OCI-LY1 (cell line): ENCODE measurements around the gene HLCS.

Experiments used
- H2AFZ ChIP-seq: fragments of 200-600 bp; sonication (generic), shearing (Covaris generic); 2 replicates; pipeline ENCODE4 v1.6.0; 2014; ENCODE audit warnings: antibody characterized with exemption, mild to moderate bottlenecking, low read length
- H3F3A ChIP-seq: fragments of 200-600 bp; sonication (generic), shearing (Covaris generic); 2 replicates; pipeline ENCODE4 v1.6.0; 2014; ENCODE audit warnings: mild to moderate bottlenecking, antibody characterized with exemption, low read length, moderate library complexity; ENCODE audit not compliant: insufficient read depth
- H3K27ac ChIP-seq: fragments of 200-600 bp; sonication (generic); 2 replicates; pipeline ENCODE4 v1.5.1; 2014; ENCODE audit warnings: low read length, mixed run types, mild to moderate bottlenecking, low read depth; ENCODE audit not compliant: poor library complexity, severe bottlenecking
- H3K27me3 ChIP-seq: fragments of 200-600 bp; sonication (generic); 2 replicates; pipeline ENCODE4 v1.6.0; 2014; ENCODE audit warnings: antibody characterized with exemption, mild to moderate bottlenecking, low read length, moderate library complexity; ENCODE audit not compliant: insufficient read depth
- H3K36me3 ChIP-seq: fragments of 200-600 bp; sonication (generic); 2 replicates; pipeline ENCODE4 v1.6.1; 2014; ENCODE audit warnings: mild to moderate bottlenecking, antibody characterized with exemption, low read length, moderate library complexity, mixed read lengths; ENCODE audit not compliant: insufficient read depth
- H3K4me1 ChIP-seq: fragments of 200-600 bp; sonication (generic); 2 replicates; pipeline ENCODE4 v1.5.1; 2014; ENCODE audit warnings: mild to moderate bottlenecking, low read length, moderate library complexity; ENCODE audit not compliant: insufficient read depth, severe bottlenecking
- H3K4me2 ChIP-seq: fragments of 200-600 bp; sonication (generic), shearing (Covaris generic); 2 replicates; pipeline ENCODE4 v1.6.1; 2014; ENCODE audit warnings: low read length
- H3K4me3 ChIP-seq: fragments of 200-600 bp; sonication (generic); 2 replicates; pipeline ENCODE4 v1.5.1; 2014; ENCODE audit warnings: low read length, low read depth, mild to moderate bottlenecking, mixed read lengths; ENCODE audit not compliant: poor library complexity, severe bottlenecking
- H3K79me2 ChIP-seq: fragments of 200-600 bp; shearing (Covaris generic); 2 replicates; pipeline ENCODE4 v1.6.1; 2016; ENCODE audit warnings: mixed run types, low read length, mixed read lengths; ENCODE audit not compliant: insufficient read depth
- H3K9ac ChIP-seq: fragments of 200-600 bp; sonication (generic), shearing (Covaris generic); 2 replicates; pipeline ENCODE4 v1.6.1; 2014; ENCODE audit warnings: mild to moderate bottlenecking, low read length, mixed read lengths
- H3K9me2 ChIP-seq: fragments of 200-600 bp; sonication (generic), shearing (Covaris generic); 2 replicates; pipeline ENCODE4 v1.6.1; 2014; ENCODE audit warnings: low read depth, mild to moderate bottlenecking, low read length, mixed read lengths
- H3K9me3 ChIP-seq: fragments of 200-600 bp; shearing (Covaris generic); 2 replicates; pipeline ENCODE4 v1.6.1; 2014; ENCODE audit warnings: low read length, mixed read lengths
- H4K20me1 ChIP-seq: fragments of 200-600 bp; sonication (generic), shearing (Covaris generic); 2 replicates; pipeline ENCODE4 v1.6.0; 2016; ENCODE audit warnings: mild to moderate bottlenecking, low read length; ENCODE audit not compliant: insufficient read depth
- EZH2 ChIP-seq: fragments of 200-600 bp; sonication (generic), shearing (Covaris generic); IDR thresholded peaks from 2 replicates; pipeline ENCODE4 v1.8.0; 2017; ENCODE audit warnings: borderline replicate concordance, mixed run types, mild to moderate bottlenecking, antibody characterized with exemption, low read length, moderate library complexity, mixed read lengths
- TF ChIP-seq, protein P1 (sequence below): fragments of 200-600 bp; sonication (generic), shearing (Covaris generic); IDR thresholded peaks from 2 replicates; pipeline ENCODE4 v1.5.1; 2017; ENCODE audit warnings: mild to moderate bottlenecking, antibody characterized with exemption, low read length, moderate library complexity, mixed read lengths

The HLCS gene

GRCh38 chr21:36721817-36722216 lies 244.7 kb downstream of the HLCS start:
- Histone ChIP-seq H3K4me1 (no peaks in the 10 kb centered on the region), H3F3A (no peaks in the 10 kb centered on the region), H4K20me1 (no peaks in the 10 kb centered on the region), H2AFZ (no peak overlapping the region), H3K4me3 (no peak overlapping the region), H3K9me2 (no peaks in the 10 kb centered on the region), H3K36me3 (no peaks in the 10 kb centered on the region), H3K79me2 (no peaks in the 10 kb centered on the region), H3K27me3 (no peaks in the 10 kb centered on the region), H3K9ac (no peak overlapping the region), H3K27ac (no peak overlapping the region), H3K9me3 (no peaks in the 10 kb centered on the region), H3K4me2 (no peak overlapping the region)
- TF ChIP-seq, protein P1, sequence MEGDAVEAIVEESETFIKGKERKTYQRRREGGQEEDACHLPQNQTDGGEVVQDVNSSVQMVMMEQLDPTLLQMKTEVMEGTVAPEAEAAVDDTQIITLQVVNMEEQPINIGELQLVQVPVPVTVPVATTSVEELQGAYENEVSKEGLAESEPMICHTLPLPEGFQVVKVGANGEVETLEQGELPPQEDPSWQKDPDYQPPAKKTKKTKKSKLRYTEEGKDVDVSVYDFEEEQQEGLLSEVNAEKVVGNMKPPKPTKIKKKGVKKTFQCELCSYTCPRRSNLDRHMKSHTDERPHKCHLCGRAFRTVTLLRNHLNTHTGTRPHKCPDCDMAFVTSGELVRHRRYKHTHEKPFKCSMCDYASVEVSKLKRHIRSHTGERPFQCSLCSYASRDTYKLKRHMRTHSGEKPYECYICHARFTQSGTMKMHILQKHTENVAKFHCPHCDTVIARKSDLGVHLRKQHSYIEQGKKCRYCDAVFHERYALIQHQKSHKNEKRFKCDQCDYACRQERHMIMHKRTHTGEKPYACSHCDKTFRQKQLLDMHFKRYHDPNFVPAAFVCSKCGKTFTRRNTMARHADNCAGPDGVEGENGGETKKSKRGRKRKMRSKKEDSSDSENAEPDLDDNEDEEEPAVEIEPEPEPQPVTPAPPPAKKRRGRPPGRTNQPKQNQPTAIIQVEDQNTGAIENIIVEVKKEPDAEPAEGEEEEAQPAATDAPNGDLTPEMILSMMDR, result no peak
- TF ChIP-seq EZH2, result no peak

DNA sequence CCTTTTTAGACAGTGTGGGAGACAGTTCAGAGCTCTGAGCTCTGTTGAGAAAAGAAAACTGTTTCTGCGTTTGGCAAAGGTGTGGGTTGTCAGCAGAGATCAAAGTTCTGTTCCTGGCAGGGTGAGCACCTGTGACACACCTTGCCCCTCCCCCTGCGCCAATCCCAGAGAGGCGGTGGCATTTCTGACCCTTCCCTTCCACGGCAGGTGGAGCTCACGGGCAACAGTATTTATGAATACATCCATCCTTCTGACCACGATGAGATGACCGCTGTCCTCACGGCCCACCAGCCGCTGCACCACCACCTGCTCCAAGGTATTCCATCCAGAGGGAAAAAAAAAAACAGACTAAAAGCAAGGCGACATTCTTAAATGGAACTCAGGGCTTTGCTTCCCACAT lies 246.9 kb downstream of the HLCS start:
- no peaks in the 10 kb centered on the region for H3K9me2 ChIP-seq
- no peak overlapping the region for H3K4me2 ChIP-seq
- H3K27me3 ChIP-seq, result no peaks in the 10 kb centered on the region
- no peaks in the 10 kb centered on the region for H3K79me2 ChIP-seq
- H4K20me1 ChIP-seq, result no peaks in the 10 kb centered on the region
- TF ChIP-seq EZH2, result no peak
- TF ChIP-seq, protein P1, result no peak
- no peaks in the 10 kb centered on the region for H3K4me1 ChIP-seq
- H2AFZ ChIP-seq, result no peak overlapping the region
- H3K36me3 ChIP-seq, result no peaks in the 10 kb centered on the region
- H3K4me3 ChIP-seq, result no peak overlapping the region
- no peak overlapping the region for H3K27ac ChIP-seq
- H3K9me3 ChIP-seq, result no peaks in the 10 kb centered on the region
- H3K9ac ChIP-seq, result no peak overlapping the region
- no peaks in the 10 kb centered on the region for H3F3A ChIP-seq

- no peak overlapping the region for H3K27ac ChIP-seq
- no peak for TF ChIP-seq EZH2
- TF ChIP-seq, protein P1, result no peak
- H2AFZ ChIP-seq, result no peak overlapping the region
Measured at GRCh38 chr21:36718951-36719501, 247.4 kb downstream of the HLCS start.

More at GRCh38 chr21:36718951-36719501, 247.4 kb downstream of the HLCS start:
- Histone ChIP-seq H3K4me3 (no peak overlapping the region), H3K27me3 (no peaks in the 10 kb centered on the region), H3K4me2 (no peak overlapping the region), H4K20me1 (no peaks in the 10 kb centered on the region), H3K36me3 (no peaks in the 10 kb centered on the region), H3K9ac (no peak overlapping the region), H3K4me1 (no peaks in the 10 kb centered on the region), H3K9me3 (no peaks in the 10 kb centered on the region), H3K9me2 (no peaks in the 10 kb centered on the region), H3F3A (no peaks in the 10 kb centered on the region), H3K79me2 (no peaks in the 10 kb centered on the region)
